DMS153 (cell line): Measurements from ENCODE around the gene SLC44A2.
"Not testable (repeated sequence)": the region's sequence is repeated elsewhere in the genome, so short reads cannot be mapped to it uniquely, and the experiment has no call there.

ENCODE experiments used
- DNase-seq: peaks from one replicate; lab custom pipeline; 2025; lab: John Stamatoyannopoulos, UW

SLC44A2 gene

DNA sequence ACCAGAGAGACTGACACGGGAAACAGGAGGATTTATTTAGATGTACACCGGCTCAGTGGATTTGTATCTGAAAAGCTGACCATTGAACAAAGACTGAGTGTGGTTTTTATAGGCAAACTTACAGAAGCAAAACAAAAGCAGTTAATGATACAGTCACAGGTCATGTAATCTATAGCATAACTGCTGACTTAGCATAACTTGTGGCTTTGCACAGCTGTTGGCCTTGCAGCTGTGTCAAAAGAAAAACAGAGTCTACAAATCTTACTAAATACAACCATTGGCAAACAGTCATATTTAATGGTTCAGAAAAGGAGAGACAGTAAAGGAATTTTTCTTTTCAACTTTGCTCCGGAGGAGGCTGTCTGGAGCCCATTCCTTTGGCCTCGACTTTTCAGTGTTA, 26.5 kb downstream of the SLC44A2 start:
- no peak for DNase-seq

- no peak for DNase-seq
These were observed 28.1 kb downstream of the SLC44A2 start for GRCh38 chr19:10653482-10653731.

DNA sequence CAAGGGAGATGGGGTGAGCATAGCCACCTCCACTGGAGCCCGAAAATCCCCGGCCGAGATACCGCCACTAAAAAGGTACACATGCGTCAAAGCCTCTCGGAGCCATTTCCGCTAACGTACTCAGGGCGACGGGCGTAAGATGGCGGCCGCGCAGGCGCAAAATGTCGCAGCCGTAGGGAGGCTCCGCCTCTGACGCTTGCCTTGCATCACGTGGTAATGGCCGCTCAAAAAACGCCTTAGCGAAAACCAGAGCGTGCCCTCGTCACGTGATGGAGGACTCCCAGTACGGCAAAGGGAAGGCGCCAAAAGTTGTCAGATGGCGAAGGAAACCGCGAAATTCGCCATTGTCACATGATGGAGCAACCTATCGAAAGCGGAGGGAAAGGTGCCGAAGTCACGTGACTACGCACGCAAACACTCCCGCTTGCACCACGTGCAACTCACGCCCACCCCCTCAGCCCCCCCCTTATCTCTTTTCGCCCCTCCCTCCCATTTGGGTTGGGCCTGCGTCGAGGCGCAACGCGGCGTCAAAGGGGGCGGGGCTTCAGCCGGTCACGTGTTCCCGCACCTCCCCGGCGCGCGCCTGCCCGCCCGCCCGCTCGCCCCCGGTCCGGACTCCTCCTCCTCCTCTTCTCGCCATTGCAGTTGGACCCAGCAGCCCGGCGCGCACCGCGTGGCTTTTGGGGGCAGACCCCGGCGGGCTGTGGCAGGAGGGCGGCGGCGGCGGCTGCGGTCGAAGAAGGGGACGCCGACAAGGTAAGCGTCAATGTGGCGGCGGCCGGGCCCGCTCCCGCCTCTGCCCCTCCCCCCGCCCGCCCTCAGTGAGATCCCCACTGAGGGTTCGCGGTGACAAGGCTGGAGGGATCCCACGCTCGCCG, 28.6 kb downstream of the SLC44A2 start, which contains the start of gene ILF3:
Gene ILF3 (plus strand): TSS at position 615 of the 878 bp plus-strand sequence. CDS start 16,260 bp downstream, outside the sequence.
- peak; percentile 100 for DNase-seq

DNA sequence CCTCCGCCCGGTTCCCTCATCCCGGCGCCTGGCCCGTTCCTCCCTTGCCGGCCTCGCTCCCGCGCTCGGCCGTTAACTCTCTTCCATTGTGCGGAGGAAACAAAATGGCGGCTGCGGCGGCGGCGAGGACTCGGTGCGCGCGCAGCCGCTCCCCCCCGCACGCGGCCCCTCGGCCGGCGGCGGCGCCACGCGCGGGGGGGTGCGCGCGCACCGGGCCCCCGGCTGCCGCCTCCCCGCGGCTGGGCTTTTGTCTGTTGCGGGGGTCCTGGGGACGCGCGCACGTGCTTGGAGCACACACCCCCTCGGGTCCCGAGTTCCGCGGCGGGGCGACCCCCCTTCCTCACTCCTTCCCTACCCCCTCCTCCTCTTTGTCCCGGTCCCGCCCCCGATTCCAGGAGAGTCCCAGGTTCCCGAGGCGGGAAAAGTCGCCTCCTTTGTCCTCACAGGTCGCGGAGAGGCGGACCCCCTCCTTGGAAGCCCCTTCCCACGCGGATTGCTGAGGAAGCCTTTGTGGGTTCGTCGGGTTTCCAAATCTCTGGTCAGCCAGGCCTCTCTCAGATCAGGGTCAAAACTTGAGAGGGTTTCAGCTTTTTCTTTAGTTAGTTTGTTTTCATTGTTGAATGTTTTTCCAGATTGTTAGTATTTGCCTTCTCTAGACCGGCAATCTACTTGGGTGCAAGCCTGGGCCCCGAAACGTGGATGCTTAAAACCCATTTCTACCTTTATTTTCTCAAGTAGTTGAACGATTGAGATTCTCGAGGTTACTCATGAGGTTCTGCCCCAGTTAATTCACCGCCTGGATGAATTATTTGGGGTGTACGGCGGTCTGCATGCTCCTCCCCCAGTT, 29.5 kb downstream of the SLC44A2 start:
- DNase-seq, result no peak

GRCh38 chr19:10655457-10656312, 30.3 kb downstream of the SLC44A2 start:
- DNase-seq, result no peak

DNA sequence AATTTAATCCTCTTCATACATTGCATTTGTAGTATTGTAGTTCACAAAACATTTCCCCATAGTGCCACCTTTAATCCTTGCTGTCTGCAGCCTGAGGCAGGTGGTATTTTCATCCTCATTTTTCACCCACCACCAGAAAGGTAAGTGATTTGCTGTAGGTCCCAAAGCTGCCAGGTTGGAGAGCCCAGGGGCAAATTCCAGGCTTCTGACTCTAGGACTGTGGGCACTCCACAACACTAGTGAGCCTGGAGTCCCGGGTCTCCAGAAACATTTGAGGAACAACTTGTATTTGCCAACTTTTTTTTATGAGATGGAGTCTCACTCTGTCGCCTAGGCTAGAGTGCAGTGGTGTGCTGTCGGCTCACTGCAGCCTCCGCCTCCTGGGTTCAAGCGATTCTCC, 35.0 kb downstream of the SLC44A2 start:
- DNase-seq, result no peak

DNA sequence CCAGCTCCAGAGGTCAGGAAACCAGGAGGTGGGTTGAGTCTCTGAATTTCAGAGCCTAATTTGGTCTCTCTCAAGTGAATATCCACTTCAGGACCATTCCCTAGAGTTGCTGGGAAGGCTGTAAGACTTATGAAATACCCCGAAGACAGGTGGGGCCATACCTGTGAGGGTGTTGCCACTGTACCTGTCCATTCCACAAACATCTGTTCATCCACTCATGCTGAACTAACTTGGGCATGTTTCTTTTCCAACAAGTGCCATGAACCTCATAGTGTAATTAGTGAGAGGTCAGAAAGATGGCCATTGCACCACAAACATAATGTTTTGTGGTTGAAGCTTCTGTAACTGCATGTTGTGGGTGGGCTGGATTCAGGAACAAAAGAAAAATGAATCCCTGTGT, 36.6 kb downstream of the SLC44A2 start:
- no peak for DNase-seq

DNA sequence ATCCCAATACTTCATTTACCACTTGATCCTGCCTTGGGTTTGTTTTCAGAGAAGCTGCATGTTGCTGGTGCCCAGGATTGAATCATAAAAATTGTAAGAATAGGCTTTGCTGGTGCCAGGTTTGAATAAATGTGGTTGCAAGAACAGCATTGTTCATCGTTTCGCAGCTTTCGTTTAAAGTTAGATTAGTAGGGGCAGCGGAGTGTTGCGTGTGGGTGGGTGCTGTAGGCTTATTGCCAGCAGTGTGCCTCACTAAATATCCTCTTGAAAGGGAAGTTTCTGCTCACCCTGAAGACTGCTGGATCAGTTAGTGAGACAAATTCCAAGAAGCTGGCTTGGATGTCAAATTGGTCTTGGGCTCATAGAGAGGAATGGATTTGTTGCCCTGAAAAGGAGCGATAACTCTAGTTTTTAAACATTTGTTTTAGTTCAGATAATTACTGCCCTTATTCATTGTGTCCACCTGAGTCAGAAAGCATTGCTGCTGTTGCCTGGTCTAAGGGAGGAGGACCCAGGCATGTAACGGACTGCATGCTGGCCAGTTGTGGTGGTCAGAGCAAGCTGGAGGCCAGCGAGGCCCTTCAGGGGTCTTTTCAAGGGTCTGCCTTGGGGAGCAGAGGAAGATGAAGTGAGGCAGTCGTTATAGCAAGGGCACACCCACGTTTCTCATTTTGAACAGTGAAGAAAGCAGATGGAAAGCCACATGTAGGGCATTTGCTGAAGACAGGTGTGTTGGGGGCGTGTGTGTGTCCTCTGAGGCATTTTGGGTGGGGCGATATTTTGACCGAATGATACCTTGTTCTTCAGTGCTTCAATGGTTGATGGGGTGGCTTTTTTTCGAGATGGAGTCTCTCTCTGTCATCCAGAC, 37.3 kb downstream of the SLC44A2 start:
- DNase-seq, result no peak

- DNase-seq, result not testable (repeated sequence)
These were observed 37.9 kb downstream of the SLC44A2 start for GRCh38 chr19:10663252-10663563.

GRCh38 chr19:10667867-10668266, 42.5 kb downstream of the SLC44A2 start:
- DNase-seq, result no peak

- DNase-seq, result no peak
These were observed 43.9 kb downstream of the SLC44A2 start for GRCh38 chr19:10669246-10669645.

GRCh38 chr19:10670182-10670581, 44.8 kb downstream of the SLC44A2 start:
- no peak for DNase-seq

DNA sequence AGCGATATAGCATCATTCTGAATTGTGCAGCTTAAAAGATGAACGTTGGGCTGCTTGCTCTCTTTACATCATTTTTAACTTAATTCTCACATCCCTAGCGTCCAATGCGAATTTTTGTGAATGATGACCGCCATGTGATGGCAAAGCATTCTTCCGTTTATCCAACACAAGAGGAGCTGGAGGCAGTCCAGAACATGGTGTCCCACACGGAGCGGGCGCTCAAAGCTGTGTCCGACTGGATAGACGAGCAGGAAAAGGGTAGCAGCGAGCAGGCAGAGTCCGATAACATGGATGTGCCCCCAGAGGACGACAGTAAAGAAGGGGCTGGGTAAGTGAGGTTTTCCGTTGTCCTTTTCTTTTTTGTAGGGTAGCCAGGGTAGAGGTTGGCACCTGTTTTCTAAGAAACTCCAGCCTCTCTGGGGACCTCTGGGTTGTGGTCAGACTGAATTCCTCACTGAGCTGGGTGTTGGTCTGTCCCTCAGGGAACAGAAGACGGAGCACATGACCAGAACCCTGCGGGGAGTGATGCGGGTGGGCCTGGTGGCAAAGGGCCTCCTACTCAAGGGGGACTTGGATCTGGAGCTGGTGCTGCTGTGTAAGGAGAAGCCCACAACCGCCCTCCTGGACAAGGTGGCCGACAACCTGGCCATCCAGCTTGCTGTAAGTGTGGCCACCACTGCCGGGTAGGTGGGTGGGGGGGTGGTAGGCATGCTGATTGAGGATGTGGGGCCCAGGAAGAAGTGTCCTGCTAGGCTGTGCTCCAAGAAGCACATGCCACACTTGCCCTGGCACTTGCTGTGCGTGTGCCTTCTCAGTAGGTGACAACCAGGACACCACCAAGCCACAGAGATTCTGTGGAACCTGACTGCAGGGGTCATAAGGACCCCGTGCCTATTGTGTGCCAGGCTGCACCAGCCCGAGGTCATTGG, 45.8 kb downstream of the SLC44A2 start:
- no peak for DNase-seq

DNA sequence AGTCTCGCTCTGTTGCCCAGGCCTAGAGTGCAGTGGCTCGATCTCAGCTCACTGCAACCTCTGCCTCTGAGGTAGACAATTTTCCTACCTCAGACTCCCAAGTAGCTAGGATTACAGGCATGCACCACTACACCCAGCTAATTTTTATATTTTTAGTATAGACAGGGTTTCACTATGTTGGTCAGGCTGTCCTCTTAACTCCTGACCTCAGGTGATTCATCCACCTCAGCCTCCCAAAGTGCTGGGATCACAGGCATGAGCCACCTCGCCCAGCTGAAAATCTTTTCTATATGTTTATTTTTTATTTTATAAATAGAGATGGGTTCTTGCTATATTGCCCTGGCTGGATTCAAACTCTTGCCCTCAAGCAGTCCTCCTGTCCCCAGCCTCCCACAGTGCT, 46.6 kb downstream of the SLC44A2 start:
- not testable (repeated sequence) for DNase-seq

GRCh38 chr19:10675214-10675613, 49.9 kb downstream of the SLC44A2 start:
- DNase-seq, result not testable (repeated sequence)

DNA sequence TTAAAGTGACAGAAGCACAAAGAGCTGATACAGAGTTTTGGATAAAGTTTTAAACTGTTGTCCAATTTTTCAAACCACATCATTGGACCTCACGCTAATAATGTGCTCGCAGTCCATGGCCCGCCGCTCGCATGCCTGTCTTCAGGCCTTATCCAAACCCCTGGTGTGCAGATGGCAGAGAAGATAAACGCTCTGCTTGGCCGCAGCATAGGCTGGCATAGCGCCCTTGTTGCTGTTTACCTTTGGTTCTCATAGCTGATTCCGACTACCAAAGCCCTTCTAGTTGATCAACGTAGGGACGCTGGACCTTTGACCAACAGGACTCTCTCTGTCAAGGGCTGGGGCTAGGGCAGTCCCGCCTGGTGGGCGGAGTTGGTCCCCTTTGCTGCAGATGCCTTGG, 52.4 kb downstream of the SLC44A2 start:
- no peak for DNase-seq

- DNase-seq, result no peak
These were observed 53.5 kb downstream of the SLC44A2 start for GRCh38 chr19:10678813-10679212.

DNA sequence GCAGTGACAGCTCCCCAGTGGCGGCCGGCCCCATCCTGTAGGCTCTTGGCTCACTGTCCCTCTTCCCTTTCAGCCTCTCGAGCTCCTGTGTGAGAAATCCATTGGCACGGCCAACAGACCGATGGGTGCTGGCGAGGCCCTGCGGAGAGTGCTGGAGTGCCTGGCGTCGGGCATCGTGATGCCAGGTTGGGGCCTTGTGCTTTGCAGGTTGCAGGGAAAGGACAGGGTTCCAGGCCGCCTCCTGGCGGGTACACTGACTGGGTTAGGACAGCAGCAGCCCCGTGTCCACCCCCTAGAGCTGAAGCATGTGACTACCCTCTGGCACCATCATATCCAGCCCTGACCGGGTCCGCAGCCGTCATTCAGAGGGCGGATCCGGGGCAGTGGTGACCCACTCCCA, 54.4 kb downstream of the SLC44A2 start:
- no peak for DNase-seq

DNA sequence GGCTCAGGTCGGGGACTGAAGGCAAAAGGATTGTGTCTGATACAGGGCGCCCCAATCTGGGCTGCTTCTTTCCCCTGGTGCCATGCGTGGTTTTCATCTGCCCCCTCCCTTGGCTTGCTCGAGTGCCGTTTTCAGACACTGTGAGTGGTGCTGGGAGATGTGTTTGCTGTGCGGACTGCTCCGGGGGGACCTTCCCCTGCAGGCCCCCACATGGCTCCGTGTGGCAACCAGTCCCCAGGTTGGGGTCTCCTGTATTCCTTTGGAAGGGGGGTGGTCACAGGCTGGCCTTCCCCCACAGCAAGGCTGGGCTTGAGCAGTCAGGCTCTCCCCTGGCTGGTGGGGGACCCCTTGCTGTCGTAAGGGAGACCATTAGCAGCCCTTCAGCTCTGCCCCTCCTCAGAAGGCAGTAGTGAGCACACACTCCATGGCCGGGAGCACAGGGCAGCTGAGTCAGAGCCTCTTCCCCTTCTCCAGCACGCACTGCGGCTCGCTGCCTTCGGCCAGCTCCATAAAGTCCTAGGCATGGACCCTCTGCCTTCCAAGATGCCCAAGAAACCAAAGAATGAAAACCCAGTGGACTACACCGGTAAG, 55.3 kb downstream of the SLC44A2 start:
- DNase-seq, result no peak

- DNase-seq, result no peak
These were observed 56.3 kb downstream of the SLC44A2 start for GRCh38 chr19:10681658-10682057.
